ENCODE results near the gene HACE1.
A peak's percentile ranks its signal among the peaks of the same experiment; 100 is the strongest.

The HACE1 gene

GRCh38 chr6:104688283-104688969, 171.3 kb downstream of the HACE1 start:
- DNase-seq (ENCODE audit: low read depth in 2 of 2): no peak

- no peak for DNase-seq (ENCODE audit: low read depth in 2 of 2)
Observed at GRCh38 chr6:104686550-104687175, 173.1 kb downstream of the HACE1 start.

GRCh38 chr6:104685871-104686549, 173.7 kb downstream of the HACE1 start:
- DNase-seq (ENCODE audit: low read depth in 2 of 2): no peak

GRCh38 chr6:104684911-104685415, 174.8 kb downstream of the HACE1 start:
- DNase-seq (ENCODE audit: low read depth in 2 of 2): no peak

- DNase-seq (ENCODE audit: low read depth in 2 of 2): no peak
Observed at GRCh38 chr6:104683809-104684208, 175.9 kb downstream of the HACE1 start.

GRCh38 chr6:104682722-104683643, 176.7 kb downstream of the HACE1 start:
- DNase-seq (ENCODE audit: low read depth in 2 of 2): peak; percentile 61 to 73

GRCh38 chr6:104680539-104680938, 179.2 kb downstream of the HACE1 start:
- DNase-seq (ENCODE audit: low read depth in 2 of 2): no peak

- DNase-seq (ENCODE audit: low read depth in 2 of 2): no peak
Observed at GRCh38 chr6:104679971-104680370, 179.7 kb downstream of the HACE1 start.

All from stimulated activated CD4-positive, alpha-beta T cell treated with anti-CD3 and anti-CD28 coated beads, Interleukin-4, amount 100 ng/mL, for 48 hours (primary cell).